ENCODE results near the gene LAMA3.

The LAMA3 gene

GRCh38 chr18:23870676-23871380 lies 181.6 kb downstream of the LAMA3 start:
- TF ChIP-seq CTCF (IDR thresholded peaks at IDR 0.05; ENCODE audit: insufficient read depth, low read depth, low read length, missing control alignments): no peak
- no peak overlapping the region for H3K4me3 ChIP-seq (ENCODE audit: low read length)
- DNase-seq (ENCODE audit: low read depth): peak; percentile 60

GRCh38 chr18:23871410-23871809 lies 182.2 kb downstream of the LAMA3 start:
- DNase-seq (ENCODE audit: low read depth): peak; percentile 91
- no peak for TF ChIP-seq CTCF (IDR thresholded peaks at IDR 0.05; ENCODE audit: insufficient read depth, low read depth, low read length, missing control alignments)
- no peak overlapping the region for H3K4me3 ChIP-seq (ENCODE audit: low read length)

GRCh38 chr18:23872701-23873550 lies 183.7 kb downstream of the LAMA3 start:
- no peak for TF ChIP-seq CTCF (IDR thresholded peaks at IDR 0.05; ENCODE audit: insufficient read depth, low read depth, low read length, missing control alignments)
- DNase-seq (ENCODE audit: low read depth): peak; percentile 99
- H3K4me3 ChIP-seq (ENCODE audit: low read length): peak overlapping the region; percentile 87

GRCh38 chr18:23875966-23876895 lies 187.0 kb downstream of the LAMA3 start:
- peak overlapping the region; percentile 87 for H3K4me3 ChIP-seq (ENCODE audit: low read length)
- no peak for TF ChIP-seq CTCF (IDR thresholded peaks at IDR 0.05; ENCODE audit: insufficient read depth, low read depth, low read length, missing control alignments)
- peak; percentile 20 for DNase-seq (ENCODE audit: low read depth)

- no peak overlapping the region for H3K4me3 ChIP-seq (ENCODE audit: low read length)
- TF ChIP-seq CTCF (IDR thresholded peaks at IDR 0.05; ENCODE audit: insufficient read depth, low read depth, low read length, missing control alignments): no peak
Observed at GRCh38 chr18:23876921-23877320, 187.7 kb downstream of the LAMA3 start.

GRCh38 chr18:23877371-23877770 lies 188.1 kb downstream of the LAMA3 start:
- H3K4me3 ChIP-seq (ENCODE audit: low read length): no peak overlapping the region
- no peak for TF ChIP-seq CTCF (IDR thresholded peaks at IDR 0.05; ENCODE audit: insufficient read depth, low read depth, low read length, missing control alignments)
- peak; percentile 72 for DNase-seq (ENCODE audit: low read depth)

More at GRCh38 chr18:23876921-23877320, 187.7 kb downstream of the LAMA3 start:
- no peak for DNase-seq (ENCODE audit: low read depth)
